Chondrocyte (in vitro differentiated cells): ENCODE measurements around the gene MDN1. TPM values are rescaled to one million over a fixed set of nuclear protein-coding genes. Genes with fewer than 3 reads are reported as not detected.

Source experiments
- DNase-seq: peaks from one replicate; pipeline ENCODE4 v3.0.0; 2021; ENCODE audit warnings: mixed read lengths, low spot score
- H3K27ac Mint-ChIP-seq: one replicate; pipeline ENCODE4 v1.8.0; 2021; ENCODE audit warnings: mild to moderate bottlenecking, moderate library complexity, mixed read lengths; ENCODE audit not compliant: unreplicated experiment
- H3K27me3 Mint-ChIP-seq: 2 replicates; pipeline ENCODE4 v1.8.0; 2021; ENCODE audit warnings: low read depth, mixed read lengths
- H3K36me3 Mint-ChIP-seq: 2 replicates; pipeline ENCODE4 v1.8.0; 2021; ENCODE audit warnings: low read depth, mixed read lengths
- H3K4me1 Mint-ChIP-seq: 2 replicates; pipeline ENCODE4 v1.8.0; 2021; ENCODE audit warnings: low read depth, mild to moderate bottlenecking, mixed read lengths
- H3K4me3 Mint-ChIP-seq: one replicate; pipeline ENCODE4 v1.8.0; 2021; ENCODE audit warnings: mild to moderate bottlenecking, moderate library complexity, mixed read lengths; ENCODE audit not compliant: unreplicated experiment
- H3K9me3 Mint-ChIP-seq: 2 replicates; pipeline ENCODE4 v1.8.0; 2021; ENCODE audit warnings: low read depth, mixed read lengths
- total RNA-seq: library from RNA; stranded (reverse); gene quantifications from 3 replicates; pipeline ENCODE4 v1.2.1, GENCODE V29; 2021
- TF ChIP-seq, protein P1 (sequence below): fragments of 200-600 bp; sonication (generic); IDR thresholded peaks from 2 replicates; pipeline ENCODE4 v1.5.0; 2021; ENCODE audit warnings: antibody characterized with exemption, mild to moderate bottlenecking, moderate library complexity

Gene MDN1
- total RNA-seq, 1 donor from 2014 or later, result 35.8 TPM

DNA sequence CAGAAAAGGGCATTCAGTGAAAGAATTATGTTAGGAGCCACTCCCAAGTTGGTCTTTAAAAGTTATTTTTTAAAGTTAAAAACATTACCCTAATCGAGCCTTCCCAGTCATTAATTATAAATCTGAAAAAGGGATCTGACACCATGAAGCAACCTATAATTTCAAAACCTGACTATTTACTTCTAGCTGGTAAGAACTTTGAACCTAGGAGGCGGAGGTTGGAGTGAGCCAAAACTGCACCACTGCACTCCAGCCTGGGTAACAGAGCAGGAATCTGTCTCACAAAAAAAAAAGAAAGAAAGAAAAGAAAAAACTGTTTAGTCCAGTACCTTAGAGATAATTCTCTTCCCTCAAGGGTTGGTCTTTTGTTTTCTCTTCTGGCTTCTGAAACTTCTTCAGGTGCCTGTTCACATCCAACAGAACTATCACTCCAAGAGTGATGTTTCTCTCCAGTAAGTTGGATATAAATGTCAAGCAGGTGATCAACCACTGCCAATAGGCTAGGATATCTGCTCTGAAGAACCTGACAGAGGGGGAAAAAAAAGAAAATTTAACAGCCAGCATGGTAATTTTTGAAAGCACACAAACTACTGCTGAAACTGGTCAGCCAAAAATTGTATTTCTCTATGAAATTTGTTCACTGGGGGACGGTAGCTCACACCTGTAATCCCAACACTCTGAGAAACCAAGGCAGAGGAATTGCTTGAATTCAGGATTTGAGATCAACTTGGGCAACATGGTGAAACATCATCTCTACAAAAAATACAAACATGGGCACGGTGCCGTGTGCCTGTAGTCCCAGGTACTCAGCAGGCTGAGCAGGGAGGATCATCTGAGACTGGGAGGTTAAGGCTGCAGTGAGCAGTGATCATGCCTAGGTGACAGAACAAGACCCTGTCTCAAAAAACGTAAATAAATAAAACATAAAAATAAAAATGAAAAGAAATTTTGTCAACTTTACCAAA is 38.2 kb downstream of the MDN1 start:
- TF ChIP-seq, protein P1, sequence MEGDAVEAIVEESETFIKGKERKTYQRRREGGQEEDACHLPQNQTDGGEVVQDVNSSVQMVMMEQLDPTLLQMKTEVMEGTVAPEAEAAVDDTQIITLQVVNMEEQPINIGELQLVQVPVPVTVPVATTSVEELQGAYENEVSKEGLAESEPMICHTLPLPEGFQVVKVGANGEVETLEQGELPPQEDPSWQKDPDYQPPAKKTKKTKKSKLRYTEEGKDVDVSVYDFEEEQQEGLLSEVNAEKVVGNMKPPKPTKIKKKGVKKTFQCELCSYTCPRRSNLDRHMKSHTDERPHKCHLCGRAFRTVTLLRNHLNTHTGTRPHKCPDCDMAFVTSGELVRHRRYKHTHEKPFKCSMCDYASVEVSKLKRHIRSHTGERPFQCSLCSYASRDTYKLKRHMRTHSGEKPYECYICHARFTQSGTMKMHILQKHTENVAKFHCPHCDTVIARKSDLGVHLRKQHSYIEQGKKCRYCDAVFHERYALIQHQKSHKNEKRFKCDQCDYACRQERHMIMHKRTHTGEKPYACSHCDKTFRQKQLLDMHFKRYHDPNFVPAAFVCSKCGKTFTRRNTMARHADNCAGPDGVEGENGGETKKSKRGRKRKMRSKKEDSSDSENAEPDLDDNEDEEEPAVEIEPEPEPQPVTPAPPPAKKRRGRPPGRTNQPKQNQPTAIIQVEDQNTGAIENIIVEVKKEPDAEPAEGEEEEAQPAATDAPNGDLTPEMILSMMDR, result no peak
- H3K4me1 Mint-ChIP-seq, result no peaks in the 10 kb centered on the region
- H3K27me3 Mint-ChIP-seq, result no peaks in the 10 kb centered on the region
- H3K9me3 Mint-ChIP-seq, result peaks cover 4% of the 10 kb centered on the region
- no peak overlapping the region for H3K4me3 Mint-ChIP-seq
- DNase-seq, result no peak
- H3K36me3 Mint-ChIP-seq, result peaks cover 37% of the 10 kb centered on the region
- H3K27ac Mint-ChIP-seq, result no peak overlapping the region

- TF ChIP-seq, protein P1, result no peak
- Mint-ChIP-seq H3K27me3 (no peaks in the 10 kb centered on the region), H3K4me3 (no peak overlapping the region), H3K4me1 (no peaks in the 10 kb centered on the region), H3K36me3 (peaks cover 19% of the 10 kb centered on the region), H3K27ac (no peak overlapping the region), H3K9me3 (no peaks in the 10 kb centered on the region)
- no peak for DNase-seq
Observed at GRCh38 chr6:89777455-89777854, 42.1 kb downstream of the MDN1 start.

DNA sequence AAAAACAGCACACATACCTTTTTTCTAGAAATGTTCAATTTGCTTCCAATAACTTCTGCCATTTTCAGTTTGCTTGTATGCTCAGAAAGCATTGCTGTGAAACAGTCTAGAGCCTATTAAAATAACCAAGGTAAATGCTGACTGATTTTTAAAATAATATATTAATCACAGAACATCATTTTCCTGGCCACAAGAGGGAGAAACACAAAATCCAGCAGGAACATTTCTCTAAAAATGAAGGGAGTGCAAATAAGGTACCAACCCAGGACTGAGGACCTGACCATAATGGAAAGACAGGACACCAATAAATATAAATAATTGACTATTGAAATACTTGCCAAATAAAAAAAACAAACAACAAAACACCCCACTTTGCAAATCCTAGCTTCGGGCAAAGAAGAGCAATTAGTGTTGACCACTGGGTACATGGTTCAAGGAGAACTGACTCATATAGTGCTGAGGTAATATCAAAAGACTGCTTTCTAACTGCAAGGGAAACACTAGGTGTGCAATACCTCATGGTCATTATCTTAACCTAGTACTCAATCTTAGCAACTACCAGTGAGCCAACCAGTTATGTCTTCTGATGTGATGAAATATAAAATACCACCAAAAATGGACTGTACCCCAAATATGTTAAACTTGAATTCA is 42.9 kb downstream of the MDN1 start:
- H3K36me3 Mint-ChIP-seq, result peaks cover 19% of the 10 kb centered on the region
- H3K27me3 Mint-ChIP-seq, result no peaks in the 10 kb centered on the region
- H3K4me3 Mint-ChIP-seq, result no peak overlapping the region
- no peaks in the 10 kb centered on the region for H3K9me3 Mint-ChIP-seq
- no peak overlapping the region for H3K27ac Mint-ChIP-seq
- DNase-seq, result no peak
- TF ChIP-seq, protein P1, result peak; percentile 56
- H3K4me1 Mint-ChIP-seq, result no peaks in the 10 kb centered on the region

GRCh38 chr6:89775150-89775549 is 44.4 kb downstream of the MDN1 start:
- no peak overlapping the region for H3K4me3 Mint-ChIP-seq
- H3K27ac Mint-ChIP-seq, result no peak overlapping the region
- TF ChIP-seq, protein P1, result no peak
- peaks cover 22% of the 10 kb centered on the region for H3K36me3 Mint-ChIP-seq
- no peaks in the 10 kb centered on the region for H3K9me3 Mint-ChIP-seq
- no peaks in the 10 kb centered on the region for H3K27me3 Mint-ChIP-seq
- no peak for DNase-seq
- no peaks in the 10 kb centered on the region for H3K4me1 Mint-ChIP-seq

- Mint-ChIP-seq H3K4me3 (no peak overlapping the region), H3K9me3 (no peaks in the 10 kb centered on the region), H3K36me3 (peaks cover 23% of the 10 kb centered on the region), H3K27me3 (no peaks in the 10 kb centered on the region), H3K27ac (no peak overlapping the region), H3K4me1 (no peaks in the 10 kb centered on the region)
- no peak for DNase-seq
- TF ChIP-seq, protein P1, result no peak
Observed at GRCh38 chr6:89769572-89769971, 50.0 kb downstream of the MDN1 start.
